ENCODE measurements around the gene NLRP6.
A peak's percentile ranks its signal among the peaks of the same experiment; 100 is the strongest.
"Not testable (repeated sequence)": the region's sequence is repeated elsewhere in the genome, so short reads cannot be mapped to it uniquely, and the experiment has no call there.

The NLRP6 gene

DNA sequence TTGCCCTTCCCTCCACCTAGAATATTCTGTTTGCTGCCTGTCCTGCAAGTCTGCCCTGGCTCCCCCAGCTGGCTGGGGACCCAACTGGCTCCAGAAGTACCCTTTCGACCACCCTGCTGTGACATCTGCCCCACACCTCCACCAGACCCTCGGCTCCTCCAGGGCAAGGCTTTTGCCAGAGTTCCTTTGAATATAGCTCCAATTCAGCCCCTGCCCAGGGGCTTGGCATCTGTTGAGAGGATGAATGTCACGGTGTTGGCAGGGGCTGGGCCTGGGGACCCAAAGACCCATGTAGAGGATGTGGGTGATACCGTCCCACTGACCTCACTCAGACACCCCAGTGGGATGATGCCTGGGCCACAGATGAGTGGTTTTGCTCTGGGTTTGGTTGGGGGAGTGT is 4.0 kb downstream of the NLRP6 start:
- no peak for DNase-seq (ENCODE audit: low spot score)

DNA sequence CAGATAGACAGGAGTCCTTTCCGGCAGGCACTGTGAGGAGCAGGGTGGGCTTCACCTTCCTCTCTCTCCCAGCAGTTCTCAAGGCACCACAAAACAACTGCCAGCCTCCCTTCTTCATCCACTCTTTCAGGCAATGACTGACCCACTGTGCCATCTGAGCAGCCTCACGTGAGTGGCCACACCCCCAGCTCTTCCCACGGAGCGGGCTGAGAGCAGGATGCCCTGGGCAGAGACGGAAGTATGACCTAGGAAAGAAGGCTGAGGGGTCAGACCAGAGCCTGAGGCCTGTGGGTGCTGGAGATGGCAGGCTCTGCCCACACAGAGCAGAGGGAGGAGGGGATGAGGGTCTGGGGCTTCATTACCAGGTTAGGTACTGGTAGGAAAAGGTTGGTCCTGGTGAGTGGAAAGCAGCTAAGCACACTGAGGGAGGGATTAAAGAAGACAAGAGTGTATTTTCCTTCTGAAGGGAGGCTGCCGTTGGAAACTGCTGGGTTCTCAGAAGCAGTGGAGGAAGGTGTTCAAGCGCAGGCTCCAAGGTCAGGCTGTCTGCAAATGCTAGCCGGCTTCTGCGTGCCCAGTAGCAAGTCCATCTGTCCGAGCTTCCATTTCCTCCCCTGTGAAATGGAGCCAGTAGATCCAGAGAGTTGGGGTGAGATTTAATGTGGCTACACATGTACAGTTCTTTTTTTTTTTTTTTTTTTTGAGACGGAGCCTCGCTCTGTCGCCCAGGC is 4.6 kb downstream of the NLRP6 start:
- no peak for DNase-seq (ENCODE audit: low spot score)

DNA sequence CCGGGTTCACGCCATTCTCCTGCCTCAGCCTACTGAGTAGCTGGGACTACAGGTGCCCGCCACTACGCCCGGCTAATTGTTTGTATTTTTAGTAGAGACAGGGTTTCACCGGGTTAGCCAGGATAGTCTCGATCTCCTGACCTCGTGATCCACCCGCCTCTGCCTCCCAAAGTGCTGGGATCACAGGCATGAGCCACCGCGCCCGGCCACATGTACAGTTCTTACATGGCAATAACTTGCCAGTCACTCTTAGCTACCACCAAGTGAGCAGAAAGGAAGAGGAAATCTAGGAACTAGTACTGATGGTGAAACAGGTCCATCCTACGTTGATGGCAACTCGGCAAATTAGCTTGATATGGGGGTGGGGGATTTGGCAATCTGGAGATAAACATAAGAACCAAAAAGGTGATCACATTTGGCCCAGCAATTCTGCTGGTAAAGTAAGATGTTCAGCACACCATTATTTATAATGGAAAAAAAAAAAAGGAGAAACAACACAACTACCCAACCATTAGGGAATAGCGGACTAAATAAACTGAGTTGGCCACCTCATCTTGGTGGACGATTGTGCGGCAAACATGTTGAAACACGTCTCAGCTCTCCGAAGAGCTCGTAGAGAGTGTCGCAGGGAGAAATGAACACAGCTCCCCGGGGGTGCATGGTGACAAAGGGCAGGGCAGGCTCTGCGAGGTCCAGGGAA is 5.3 kb downstream of the NLRP6 start:
- DNase-seq (ENCODE audit: low spot score): no peak

DNA sequence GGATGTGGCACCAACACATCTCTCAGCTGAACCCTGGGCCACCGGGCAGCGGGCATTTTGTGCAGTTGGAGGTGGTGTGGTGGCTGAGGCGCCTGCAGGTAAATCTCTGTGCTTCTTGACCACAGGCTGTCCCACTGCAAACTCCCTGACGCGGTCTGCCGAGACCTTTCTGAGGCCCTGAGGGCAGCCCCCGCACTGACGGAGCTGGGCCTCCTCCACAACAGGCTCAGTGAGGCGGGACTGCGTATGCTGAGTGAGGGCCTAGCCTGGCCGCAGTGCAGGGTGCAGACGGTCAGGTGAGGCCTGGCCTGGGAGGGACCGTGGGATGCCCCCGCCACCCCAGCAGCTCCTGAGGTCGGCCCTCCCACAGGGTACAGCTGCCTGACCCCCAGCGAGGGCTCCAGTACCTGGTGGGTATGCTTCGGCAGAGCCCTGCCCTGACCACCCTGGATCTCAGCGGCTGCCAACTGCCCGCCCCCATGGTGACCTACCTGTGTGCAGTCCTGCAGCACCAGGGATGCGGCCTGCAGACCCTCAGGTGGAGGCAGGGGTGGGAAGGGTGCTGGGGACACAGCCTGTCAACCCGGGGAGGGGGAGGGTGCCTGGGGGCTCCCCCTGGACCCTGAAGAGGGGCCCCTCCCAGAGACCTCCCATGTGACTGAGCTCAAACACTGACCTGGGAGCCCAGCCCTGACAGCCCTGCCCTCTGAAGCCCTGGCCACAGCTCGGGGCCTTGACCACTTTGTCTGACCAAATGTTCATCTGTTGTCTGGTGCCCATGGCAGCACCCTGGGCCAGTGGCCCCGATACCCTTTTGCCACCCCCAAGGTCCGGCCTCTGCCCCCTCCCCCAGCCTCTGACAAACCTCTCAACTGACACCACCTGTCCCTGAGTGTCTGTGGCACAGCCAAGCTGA is 6.2 kb downstream of the NLRP6 start:
- no peak for DNase-seq (ENCODE audit: low spot score)

DNA sequence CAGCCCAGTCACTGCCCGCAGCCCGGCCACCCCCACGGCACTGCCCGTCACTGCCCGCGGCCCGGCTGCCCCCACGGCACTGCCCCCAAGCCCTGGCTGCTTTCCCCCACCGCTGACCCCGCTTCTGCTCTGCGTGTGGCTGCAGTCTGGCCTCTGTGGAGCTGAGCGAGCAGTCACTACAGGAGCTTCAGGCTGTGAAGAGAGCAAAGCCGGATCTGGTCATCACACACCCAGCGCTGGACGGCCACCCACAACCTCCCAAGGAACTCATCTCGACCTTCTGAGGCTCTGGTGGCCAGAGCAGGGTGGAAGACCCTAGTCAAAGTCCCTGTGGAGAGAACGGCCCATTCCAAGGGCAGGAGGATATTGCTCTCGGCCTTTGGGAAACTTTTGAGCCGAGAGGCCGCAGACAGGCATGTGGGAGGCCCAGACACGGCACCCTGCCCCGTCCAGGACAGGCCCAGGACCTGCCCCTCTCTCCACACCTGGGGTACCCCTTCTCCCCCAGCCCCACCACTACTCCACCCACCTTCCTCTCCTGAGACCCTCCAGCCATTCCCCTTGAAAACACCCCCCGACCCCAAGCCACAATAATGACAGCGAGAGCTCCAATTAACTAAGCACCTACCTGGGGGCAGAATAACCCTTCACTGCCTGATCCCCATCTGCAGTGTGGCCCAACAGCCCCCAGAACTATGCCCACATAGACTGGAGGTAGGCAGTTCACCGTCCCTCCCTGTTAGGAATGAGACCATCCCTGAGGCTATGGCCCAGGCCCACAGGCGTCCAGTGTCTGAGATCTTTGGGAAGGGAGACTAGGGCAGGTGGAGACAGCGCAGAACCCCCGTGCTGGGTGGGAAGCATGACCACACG is 7.0 kb downstream of the NLRP6 start:
- DNase-seq (ENCODE audit: low spot score): no peak

DNA sequence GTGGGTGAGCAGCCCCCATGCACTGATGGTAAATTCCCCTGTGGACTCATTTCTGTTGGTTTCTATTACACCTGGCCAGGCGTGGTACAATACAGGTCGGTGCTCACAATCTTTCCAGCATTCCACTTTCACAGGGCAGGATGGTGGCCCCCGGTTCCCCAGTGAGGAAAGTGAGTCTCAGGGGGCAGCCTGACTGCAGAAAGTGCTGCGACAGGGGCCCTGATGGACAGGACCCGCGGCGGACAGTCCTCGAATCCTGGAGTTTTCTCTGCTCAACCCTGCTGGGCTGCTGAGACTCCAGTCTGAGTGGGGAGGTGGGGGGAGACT is 7.7 kb downstream of the NLRP6 start:
- DNase-seq (ENCODE audit: low spot score): no peak

DNA sequence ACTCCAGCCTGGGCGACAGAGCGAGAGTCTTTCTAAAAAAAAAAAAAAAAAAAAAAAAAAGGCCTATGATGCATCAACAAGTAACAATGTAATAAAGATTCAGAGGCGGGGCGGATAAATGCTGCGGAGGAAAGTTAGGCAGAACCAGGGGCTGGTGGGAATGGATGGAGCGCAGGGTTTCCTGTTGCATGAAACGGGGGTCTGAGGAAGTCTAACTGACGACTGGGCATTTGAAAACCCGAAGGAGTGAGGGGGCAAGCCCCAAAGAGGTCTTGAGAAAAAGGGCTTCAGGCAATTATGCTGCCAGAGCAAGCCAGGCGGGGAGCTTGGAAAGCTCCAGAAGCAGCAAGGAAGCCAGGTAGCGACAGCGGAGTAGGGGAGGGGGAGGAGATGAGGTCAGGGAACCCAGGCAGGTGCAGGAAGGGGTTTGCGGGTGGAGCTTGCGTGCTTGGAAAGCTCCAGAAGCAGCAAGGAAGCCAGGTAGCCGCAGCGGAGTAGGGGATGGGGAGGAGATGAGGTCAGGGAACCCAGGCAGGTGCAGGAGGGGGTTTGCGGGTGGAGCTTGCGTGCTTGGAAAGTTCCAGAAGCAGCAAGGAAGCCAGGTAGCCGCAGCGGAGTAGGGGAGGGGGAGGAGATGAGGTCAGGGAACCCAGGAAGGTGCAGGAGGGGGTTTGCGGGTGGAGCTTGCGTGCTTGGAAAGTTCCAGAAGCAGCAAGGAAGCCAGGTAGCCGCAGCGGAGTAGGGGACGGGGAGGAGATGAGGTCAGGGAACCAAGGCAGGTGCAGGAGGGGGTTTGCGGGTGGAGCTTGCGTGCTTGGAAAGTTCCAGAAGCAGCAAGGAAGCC is 9.0 kb downstream of the NLRP6 start:
- not testable (repeated sequence) for DNase-seq (ENCODE audit: low spot score)

DNA sequence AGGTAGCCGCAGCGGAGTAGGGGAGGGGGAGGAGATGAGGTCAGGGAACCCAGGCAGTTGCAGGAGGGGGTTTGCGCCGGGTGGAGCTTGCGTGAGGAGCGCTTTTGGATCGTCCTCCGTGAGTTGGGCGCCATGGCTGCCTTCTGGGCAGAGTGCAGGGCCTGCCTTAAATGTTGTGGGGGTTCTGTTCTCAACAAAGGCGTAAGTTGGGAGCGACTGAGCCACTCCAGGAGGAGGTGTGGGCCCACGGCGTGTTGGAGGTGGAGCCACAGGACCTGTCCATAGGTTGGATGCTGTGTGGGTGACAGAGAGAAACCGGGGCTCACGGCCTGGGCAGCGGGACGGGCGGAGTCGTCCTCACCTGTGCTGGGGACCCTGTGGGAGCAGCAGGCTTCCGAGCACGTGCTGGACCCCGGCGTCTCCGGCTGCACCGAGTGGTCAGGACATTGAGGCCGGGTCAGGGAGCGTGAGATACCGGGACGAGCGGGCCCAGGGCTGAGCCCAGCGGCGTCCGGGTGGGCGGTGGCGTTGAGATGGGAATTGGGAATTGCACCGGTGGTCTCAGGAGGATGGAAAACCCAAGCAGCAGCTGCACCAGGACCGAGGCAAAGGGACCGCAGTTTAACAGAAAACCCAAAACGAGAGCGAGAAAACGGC is 9.7 kb downstream of the NLRP6 start:
- DNase-seq (ENCODE audit: low spot score): no peak

DNA sequence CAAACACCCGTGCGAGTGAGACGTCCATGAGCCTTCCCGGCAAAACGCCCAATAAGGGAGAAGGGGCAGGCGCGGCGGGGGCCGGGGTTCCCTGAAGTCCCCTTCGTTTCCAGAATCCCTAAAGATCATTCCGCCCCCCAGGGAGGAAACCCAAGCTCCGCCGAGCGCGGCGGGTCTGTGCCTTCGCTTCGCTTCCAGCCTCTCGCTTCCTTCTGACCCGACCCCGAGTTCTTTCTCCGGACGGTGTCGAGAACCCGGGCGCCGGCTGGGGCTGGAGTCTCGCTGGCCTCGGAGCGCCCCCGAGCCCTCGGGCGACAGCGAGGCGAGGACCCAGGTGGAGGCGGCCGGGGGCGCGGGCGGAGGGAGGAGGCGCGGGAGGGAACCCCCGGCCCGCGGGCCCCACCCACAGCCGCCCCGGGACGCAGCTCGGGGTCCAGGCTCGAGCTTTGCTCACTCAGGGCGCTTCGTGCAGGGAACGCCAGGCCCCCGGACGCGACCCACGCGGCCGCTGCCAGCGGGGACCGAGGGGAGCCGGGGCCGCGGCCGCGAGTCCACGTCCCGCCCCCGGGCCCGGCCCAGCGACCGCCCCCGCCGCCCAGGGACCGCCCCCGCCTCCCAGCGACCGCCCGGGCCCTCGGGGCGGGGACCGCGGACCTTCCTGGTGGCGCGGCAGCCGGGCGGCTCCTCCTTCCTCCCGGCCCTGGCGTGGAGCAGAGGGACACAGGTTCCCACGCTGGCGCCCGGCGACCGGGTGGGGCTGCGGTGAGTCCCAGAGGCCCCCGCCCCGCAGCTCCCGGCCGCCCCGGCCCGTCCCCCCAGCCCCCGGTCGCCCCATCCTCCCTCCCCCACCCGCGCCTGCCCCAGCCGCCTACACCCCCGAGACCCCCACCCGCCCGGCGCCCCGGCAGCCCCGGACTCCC is 10.5 kb downstream of the NLRP6 start, which contains the start of gene PGGHG:
PGGHG (plus strand) TSS at position 649 of the 920 bp plus-strand sequence. CDS start 691 bp downstream, outside the sequence.
- peak; percentile 94 for DNase-seq (ENCODE audit: low spot score)

DNA sequence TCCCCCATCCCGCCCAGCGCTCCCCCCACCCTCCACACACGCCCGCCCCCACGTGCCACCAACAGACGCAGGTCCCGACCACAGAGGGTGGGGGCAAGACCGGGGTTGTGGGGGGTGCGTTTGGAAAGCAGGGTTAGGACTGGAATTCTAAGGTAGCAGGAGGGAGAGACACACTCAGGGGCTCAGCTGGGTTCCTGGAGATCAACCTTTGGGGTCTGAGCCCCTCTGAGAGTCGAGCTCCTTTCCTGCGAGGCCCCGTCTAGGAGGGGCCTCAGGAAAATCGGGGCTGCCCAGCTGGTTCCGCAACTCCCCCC is 11.1 kb downstream of the NLRP6 start:
- no peak for DNase-seq (ENCODE audit: low spot score)

DNA sequence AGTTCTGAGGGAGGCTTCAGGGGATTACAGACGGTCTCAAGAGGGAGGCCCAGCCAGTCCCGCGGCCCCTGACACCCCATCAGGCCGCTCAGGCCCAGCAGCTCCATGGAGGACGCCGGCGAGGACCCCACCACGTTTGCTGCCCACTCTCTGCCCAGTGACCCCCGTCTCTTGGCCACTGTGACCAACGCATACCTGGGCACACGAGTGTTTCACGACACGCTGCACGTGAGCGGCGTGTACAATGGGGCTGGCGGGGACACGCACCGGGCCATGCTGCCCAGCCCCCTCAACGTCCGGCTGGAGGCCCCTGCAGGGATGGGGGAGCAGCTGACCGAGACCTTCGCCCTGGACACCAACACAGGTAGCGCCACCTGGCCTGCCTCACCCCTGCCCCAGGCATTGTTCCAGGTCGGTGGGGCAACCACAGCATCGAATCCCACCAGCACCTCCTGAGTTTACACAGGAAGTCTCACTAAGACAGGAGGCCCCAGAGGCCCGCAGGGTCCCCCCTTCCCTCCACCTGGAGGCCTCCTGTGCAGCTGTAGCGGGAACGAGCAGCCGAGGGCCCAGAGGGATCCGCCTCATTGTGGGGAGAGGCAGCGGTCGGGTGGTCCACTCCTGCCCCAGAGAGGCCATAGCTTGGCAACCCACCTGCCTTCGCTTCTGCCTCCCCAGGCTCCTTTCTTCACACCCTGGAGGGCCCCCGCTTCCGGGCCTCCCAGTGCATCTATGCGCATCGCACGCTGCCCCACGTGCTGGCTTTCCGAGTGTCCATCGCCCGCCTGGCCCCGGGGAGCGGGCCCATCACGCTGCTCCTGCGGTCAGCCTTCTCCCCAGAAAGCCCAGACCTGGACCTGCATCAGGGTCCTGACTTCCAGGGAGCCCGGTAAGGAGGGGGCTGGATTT is 11.8 kb downstream of the NLRP6 start:
- DNase-seq (ENCODE audit: low spot score): no peak

DNA sequence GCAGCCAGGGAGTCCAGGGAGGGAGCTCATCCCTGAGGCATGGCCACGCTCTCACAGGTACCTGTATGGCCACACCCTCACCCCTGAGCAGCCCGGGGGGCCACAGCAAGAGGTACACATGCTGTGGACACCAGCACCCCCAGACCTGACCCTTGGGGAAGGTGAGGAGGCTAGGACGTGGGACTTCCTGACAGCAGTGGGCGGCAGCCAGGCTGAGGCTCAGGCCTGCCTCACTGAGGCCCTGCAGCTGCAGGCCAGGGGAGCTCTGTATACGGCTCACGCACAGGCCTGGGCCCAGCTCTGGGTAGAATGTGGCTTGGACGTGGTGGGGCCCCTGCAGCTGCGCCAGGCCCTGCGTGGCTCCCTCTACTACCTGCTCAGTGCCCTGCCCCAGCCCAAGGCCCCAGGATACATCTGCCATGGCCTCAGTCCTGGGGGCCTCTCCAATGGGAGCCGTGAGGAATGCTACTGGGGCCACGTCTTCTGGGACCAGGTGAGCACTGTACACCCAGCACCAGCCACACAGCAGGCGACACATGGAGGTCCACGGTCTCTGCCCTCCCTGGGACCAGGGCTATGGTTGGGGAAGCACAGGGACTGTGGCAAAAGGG is 12.5 kb downstream of the NLRP6 start:
- DNase-seq (ENCODE audit: low spot score): no peak

DNA sequence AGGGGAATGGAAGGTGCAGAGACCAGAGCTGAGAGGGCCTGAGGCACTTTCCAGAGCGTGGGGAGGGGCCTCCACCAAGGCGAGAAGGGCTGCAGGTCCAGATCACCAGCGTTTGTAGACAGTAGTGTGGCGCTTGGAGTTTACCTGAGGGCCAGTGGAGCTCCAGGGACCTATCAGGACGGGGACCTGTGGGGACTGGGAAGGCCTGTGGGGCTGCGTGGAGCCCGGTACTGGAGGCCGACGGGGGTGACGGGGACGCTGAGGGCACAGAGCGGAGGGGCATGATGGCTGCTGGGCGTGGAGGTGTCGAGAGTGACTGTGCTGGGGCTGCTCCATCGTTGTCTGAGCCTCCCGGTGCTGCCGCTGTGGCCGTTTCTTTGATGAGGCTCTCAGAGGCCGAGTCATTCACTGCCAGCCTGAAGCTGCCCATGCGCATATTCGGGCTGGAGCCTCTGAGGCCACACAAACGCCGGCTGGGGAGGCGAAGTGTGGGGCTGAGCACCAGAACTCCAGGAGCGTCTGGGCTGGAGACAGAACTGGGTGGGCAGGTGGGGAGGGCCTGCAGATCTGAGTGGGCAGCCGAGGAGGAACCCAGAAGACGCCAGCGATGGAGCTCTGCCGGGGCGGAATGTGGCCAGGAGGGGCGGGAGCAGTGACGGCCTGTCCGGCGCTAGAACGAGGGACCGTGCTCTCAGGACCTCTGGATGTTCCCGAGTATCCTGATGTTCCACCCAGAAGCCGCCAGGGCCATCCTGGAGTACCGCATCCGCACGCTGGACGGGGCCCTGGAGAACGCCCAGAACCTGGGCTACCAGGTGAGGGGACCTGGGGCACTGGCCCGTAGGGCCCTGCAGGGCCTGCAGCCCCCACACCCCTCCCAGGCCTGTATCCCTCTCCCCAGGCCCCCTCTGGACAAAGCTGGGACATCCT is 13.3 kb downstream of the NLRP6 start:
- DNase-seq (ENCODE audit: low spot score): no peak

DNA sequence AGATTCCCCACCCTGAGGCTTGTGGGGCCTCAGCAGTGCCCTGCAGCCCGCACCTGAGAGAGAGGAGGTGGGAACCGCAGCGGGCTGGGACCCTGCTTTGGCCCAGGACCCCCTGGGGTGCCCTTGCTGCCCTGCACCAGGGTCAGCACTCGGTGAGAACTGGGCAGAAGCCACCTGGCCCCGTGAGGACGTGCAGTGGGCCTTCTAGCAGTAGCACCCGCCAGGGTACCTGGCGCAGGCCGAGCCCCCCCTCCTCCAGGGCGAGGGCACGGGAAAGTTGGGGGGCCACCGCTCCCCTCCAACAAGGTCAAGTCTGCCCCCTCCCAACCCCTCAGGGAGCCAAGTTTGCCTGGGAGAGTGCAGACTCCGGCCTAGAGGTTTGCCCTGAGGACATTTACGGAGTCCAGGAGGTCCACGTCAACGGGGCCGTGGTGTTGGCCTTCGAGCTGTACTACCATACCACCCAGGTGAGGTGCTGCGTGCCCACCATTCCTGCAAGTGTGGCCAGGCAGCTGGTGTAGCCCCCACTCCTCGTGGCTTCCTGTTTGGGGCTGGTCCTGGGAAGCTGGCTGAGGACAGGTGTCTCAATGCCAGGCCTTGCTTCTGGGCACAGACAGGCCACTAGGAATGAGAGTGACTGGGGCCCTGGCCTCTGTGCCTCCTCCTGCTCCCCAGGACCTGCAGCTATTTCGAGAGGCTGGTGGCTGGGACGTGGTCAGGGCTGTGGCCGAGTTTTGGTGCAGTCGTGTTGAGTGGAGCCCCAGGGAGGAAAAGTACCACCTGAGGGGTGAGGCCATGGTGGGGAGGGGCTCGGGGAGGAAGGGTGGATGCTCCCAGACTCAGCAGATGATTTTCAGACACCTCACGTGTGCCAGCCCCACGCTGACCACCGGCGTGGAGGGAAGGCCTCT is 14.3 kb downstream of the NLRP6 start:
- DNase-seq (ENCODE audit: low spot score): no peak

DNA sequence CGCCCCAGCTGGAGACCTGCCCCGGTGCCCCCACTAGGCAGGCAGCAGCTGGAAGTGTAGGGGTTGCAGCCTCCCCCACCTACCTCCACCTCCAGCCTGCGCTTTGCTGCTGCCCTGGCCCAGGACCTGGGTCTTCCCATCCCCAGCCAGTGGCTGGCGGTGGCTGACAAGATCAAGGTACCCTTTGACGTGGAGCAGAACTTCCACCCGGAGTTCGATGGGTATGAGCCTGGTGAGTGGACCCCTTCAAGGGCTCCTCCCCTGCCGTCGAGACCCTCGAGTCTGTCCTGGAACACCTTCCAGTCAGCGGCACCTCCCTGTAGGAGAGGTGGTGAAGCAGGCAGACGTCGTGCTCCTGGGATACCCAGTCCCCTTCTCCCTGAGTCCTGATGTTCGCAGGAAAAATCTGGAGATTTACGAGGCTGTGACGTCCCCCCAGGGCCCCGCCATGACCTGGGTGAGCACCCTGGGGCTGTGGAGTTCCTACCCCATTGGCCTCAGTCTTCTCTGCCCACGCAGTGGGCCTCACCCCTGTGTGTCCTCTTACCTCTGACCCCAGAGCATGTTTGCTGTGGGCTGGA is 15.2 kb downstream of the NLRP6 start:
- DNase-seq (ENCODE audit: low spot score): no peak
